ENCODE results near the gene SLC22A1.

- TF ChIP-seq CTCF (IDR thresholded peaks at IDR 0.05; ENCODE audit: extremely low read depth in 1 of 2, insufficient read depth in 1 of 2, low read depth in 1 of 2, low read length in 2 of 2): no peak
- no peak for TF ChIP-seq EZH2 (IDR thresholded peaks at IDR 0.05; ENCODE audit: borderline replicate concordance, low read depth, low read length, severe bottlenecking)
- TF ChIP-seq POLR2A (IDR thresholded peaks at IDR 0.05; ENCODE audit: low read depth, low read length): no peak
- no peak for TF ChIP-seq POLR2AphosphoS5 (IDR thresholded peaks at IDR 0.05; ENCODE audit: insufficient read depth, low read depth, low read length)
- no peak for TF ChIP-seq MYC (IDR thresholded peaks at IDR 0.05; ENCODE audit: low read depth, low read length)
- TF ChIP-seq MAX (IDR thresholded peaks at IDR 0.05; ENCODE audit: insufficient read depth, insufficient read length): no peak
- TF ChIP-seq FOS (IDR thresholded peaks at IDR 0.05; ENCODE audit: borderline replicate concordance, insufficient read depth, low read length): no peak
- no peak for TF ChIP-seq GATA2 (IDR thresholded peaks at IDR 0.05; ENCODE audit: insufficient read depth, insufficient read length, low read depth, low read length)
Observed at GRCh38 chr6:160077526-160077925, 44.1 kb upstream of the SLC22A1 start.

Measured in endothelial cell of umbilical vein (primary cell).